HG03196 (cell line): Measurements from ENCODE around the gene PEF1.
"Not testable (repeated sequence)": the region's sequence is repeated elsewhere in the genome, so short reads cannot be mapped to it uniquely, and the experiment has no call there.

Experiments
- ATAC-seq: cut with Tn5 transposase; IDR thresholded peaks from one replicate; pipeline ENCODE4 v1.9.1; 2021; ENCODE audit not compliant: unreplicated experiment

PEF1 gene

DNA sequence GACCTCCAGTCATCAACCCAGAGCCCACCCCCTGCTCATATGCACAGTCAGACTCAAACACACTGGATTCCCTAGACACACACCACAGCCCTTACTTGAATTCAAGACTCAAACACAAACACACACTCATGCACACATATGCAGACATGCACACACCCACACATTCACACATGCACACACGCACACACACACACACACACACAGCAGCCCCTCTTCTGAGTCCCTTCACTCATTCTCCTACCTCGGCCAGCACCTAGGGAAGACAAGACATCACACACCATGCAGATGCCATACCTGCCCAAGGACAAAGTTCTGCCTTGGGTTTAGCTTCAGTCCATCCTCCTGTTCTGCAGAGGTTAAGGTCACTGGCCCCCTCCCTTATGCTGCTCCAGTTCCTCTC is 28.7 kb downstream of the PEF1 start:
- ATAC-seq, result no peak

DNA sequence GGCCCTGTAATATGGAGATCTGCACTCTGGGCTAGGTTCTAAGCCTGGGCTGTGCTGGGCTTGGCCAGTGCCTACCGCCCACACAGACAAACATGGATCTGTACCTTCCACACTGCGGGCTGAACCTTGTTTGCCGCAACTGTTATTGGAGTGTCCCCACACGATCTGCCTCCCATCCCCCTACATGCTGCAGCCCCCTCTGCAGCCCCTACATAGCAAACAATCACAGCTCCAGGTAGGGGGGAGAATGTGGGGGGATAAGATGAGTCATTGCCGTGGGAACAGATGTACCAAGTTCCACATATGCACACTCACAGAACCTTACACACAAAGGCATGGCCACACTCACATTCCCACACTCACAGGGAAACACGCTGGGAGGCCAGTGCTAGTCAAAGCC is 29.3 kb downstream of the PEF1 start:
- ATAC-seq, result no peak

DNA sequence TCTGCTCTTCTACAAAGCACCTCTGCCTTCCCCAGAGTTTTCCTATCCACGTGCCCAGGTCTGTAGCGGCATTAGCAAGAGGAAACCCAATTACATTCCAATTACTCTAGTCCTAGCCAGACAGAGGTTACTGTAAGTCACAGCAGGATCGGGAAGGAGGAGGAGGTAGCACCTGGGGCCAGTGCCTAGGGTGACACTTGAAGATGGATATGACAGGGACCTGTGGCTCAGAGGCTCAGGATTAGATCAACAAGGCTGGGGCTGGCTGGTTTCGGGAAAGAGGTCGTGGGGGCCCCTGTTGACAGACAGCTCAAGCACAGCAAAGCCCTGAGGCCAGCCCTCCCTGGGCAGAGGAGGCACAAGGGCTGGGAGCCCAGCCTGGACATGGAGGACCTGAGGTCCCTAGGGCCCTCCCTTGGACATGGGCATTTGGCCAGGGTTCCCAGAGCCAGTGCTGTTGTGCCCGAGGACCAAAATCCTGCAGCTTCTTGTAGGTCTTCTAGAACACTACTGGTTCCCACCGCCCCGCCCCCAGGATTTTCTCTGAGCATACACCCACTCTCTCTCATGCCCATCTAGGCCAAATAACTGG is 30.2 kb downstream of the PEF1 start:
- ATAC-seq, result no peak

DNA sequence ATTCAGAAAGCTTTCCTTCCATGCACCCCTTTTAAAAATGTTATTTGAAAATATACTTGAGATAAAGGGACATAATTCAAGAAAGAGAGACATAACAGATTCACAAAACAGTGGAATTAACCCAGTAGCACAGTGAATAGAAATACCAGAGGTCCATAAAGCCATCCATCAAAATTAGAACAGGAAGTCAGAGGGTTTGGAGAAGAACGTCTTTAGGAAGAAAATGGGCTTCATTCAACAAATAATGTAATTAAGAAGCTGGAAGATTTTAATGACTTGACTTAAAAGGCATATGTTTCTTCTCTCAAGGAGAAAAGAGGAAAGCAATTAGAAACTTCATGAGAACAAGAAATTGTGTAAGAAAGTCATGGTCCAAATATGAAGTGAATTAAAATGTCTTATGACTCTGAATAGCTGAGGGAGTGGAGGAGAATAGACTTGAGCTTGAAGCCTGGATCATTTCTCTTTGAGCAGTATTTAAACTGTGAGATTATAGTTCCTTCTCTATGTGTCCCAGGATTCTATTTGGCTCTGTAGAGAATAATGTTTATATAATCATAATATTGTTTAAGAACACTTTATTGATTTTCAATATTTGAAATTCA is 35.1 kb downstream of the PEF1 start:
- no peak for ATAC-seq

DNA sequence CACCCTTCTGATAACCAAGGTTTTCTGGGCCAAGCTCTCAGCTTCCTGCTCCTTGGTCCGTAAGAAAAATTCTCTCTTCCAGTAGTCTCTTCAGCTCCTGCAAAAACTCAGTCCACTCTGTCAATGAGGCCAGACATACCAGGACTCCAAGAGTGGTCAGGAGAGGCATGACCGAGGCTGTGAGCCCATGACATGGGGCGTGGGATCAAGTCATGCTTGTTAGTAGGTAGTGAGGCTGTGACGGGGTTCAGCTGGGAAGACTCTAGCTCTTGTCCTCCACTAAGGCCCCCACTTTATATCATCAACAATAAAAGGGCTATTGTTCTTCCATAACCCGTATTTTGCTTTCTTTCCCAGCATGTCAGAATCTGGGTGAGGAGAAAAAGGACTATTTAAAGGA is 37.3 kb downstream of the PEF1 start:
- no peak for ATAC-seq

DNA sequence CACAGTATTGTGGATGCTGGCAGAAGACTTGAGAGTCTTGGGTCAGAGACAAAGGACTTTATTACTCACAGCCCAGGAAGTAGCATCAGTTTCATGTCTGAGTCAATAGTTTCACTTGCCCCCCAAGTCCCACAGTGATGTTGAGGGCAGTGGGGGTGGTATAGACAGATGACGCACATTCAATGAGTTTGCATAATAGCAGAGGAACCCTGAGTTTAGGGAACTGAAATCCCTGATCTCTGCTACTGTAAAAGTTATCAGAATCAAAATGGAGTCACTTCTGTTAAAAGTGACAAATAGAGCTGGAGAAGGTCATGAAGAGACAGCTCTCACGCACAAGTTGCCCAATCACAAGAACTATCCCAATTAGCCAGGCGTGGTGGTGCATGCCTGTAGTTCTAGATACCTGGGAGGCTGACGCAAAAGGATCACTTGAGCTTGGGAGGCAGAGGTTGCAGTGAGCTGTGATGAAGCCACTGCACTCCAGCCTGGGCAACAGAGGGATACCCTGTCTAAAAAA is 38.7 kb downstream of the PEF1 start:
- ATAC-seq, result peak; percentile 93

DNA sequence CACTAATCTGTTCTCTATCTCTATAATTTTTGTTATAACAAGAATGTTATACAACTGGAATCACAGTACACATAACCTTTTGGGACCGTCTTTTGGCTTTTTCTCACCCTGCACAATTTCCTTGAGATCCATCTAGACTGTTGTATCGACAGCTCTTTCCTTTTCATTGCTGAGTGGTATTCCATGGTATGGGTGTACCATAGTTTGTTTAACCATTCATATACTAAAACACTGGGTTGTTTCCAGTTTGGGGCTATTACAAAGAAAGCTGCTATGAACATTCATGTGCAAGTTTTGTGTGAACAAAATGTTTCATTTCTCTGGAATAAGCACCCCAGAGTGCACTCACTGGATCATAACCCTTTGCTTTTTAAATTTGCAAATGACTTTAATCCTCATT is 42.6 kb downstream of the PEF1 start:
- no peak for ATAC-seq

DNA sequence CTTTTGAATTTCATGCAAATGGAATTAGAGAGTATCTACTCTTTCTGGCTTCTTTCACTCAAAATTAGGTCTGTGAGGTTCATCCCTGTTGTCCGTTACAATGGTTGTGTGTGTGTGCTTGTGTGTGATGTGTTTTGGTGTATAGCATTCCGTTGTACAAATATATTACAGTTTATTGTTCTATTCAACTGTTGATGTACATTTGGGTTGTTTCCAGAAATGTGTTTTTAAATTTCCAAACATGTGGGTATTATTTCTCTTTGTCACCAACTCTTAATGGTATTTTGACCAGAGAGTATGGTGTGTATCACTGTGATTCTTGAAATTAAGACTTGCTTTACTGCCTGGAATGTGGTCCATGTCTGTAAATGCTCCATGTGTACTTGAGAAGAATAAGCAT is 44.0 kb downstream of the PEF1 start:
- no peak for ATAC-seq

DNA sequence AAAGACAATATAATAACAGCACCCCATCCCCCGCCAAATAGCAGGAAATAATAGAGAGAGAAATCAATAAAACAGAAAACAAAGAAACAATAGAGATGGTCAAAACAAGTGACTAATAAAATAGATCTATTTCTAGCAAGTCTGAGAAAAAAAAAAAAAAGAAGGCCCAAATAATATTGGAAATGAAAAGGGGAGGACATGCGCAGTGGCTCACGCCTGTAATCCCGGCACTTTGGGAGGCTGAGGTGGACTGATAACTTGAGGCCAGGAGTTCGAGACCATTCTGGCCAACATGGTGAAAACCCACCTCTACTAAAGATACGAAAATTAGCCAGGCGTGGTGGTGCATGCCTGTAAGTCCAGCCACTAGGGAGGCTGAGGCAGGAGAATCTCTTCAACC is 45.7 kb downstream of the PEF1 start:
- ATAC-seq, result no peak

DNA sequence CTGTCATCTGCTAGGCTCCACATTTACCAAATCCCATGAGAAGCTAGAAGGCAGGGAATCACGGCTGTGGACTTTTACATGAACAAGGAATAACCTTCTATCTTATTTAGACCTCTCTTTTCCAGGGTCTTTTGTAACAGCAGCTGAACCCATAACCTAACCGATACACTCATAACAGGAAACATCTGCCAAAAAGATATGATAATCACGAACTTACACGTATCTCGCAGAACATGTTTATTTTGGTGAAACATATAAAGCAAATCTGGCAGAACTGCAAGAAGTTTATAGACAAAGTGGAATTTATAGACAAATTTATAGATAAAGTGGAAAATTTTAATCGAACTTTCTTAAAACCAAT is 48.0 kb downstream of the PEF1 start:
- no peak for ATAC-seq

DNA sequence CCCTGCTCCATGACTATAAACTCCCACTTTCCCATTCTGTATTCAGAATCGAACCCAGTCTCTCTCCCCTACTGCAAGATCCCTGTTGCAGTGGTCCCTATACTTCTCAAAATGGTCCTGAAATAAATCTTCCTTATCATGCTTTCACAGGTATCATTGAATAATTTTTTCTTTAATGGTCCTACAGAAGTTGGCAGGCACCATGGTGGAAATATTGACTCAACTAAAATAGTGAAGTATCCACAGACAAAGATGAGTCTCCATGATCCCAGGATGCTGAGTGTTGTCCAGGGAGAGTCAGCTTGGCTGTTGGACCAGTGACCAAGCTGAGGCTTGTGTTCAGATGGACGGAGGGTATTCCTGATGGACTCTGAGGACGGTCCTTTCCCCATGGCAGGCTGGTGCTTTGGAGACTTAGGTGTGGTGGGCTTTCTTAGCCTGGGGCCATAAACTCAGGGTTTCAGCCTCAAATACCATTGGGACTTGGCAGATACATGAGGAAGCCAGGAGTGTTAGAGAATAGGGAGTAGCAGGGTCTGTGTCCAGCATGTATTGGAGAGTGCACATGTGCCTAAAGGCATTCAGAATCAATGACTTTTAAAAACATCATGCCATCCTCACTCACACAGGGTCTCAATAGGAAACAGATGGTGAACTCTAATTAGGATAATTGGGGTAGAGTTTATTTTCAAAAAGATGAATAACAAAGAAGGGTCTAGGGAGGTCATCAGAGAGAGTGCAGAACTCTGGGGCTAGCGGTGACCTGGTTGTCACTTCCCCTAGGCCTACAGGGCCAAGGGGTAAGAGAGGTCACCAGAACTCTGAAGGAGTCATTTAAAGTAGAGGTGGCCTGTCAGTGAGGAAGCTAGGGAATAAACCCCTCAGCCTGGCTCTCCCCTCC is 48.6 kb downstream of the PEF1 start:
- ATAC-seq, result no peak

DNA sequence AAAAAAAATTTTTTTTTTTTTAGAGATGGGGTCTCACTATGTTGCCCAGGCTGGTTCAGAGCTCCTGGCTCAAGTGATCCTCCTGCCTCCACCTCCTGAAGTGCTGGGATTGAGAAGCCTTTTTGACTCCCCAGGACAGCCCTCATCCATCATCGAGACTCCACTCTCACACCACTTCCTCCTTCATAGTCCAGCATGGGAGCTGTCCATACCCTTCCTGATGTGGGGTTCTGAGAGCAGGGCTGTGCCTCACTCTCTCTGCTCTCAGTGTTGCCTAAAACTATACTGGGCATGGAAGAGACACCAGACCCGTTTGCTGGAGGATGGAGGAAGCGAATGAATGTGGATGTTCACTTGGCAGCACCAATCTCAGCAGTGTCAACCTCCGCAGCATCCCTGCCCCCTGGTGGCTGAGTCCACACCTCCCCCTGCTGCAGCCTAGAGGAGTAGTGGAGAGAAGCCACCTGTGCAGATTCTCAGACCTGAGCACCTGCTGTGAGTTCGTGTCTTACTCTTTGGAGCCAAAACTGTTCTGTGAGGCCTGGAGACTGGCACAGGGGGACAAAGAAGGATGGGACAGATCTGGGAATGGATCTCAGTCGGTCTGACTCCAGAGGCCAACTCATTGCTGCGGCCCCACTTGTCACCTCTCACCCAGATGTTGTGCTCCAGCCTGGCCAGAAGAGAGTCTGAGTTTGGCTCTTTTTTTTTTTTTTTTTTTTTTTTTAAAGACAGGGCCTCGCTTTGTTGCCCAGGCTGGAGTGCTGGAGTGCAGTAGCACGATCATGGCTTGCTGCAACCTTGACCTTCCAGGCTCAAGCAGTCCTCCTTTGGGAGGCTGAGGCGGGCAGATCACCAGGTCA is 50.7 kb downstream of the PEF1 start:
- no peak for ATAC-seq

DNA sequence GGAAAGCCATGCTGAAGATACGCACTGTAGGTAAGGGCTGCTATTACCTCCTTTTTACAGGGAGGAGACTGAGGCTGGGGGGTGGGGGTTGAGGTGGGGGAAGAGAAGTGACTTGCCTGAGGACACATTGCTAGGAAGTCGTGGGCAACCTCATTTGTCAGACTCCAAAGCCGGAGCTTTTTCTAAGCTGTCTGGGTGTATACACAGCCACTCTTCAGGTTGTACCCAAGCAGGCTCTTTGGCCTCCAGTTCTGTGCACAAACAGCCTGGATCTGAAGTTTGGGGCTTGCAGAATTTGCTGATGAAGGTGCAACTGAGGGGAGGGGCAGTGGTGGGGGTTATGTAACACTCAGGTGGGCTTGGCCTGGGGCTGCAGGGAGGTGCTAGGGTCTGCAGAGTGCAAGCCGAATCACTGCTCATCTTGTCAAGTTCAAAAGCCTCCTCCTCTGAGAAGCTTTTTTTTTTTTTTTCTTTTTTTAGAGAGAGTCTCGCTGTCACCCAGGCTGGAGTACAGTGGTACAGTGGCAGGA is 51.5 kb downstream of the PEF1 start:
- ATAC-seq, result no peak

DNA sequence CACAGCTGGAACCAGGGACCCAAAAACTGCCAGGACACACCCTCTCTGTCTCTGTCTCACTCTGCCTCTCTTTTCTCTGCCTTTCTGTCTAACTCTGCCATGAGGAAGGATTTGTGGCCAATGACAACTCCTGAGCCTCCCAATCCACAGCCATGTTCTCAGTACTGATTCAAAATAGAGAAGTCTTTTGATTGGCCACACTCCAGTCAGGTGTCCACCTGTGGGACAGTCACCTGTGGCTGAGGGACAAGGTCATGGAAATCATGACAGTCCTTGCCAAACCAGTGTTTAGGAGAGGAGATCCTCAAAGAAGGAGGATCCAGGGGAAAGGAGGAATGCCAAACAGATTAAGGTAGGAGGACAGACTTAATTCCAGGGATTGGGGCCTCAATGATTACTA is 52.5 kb downstream of the PEF1 start:
- no peak for ATAC-seq

DNA sequence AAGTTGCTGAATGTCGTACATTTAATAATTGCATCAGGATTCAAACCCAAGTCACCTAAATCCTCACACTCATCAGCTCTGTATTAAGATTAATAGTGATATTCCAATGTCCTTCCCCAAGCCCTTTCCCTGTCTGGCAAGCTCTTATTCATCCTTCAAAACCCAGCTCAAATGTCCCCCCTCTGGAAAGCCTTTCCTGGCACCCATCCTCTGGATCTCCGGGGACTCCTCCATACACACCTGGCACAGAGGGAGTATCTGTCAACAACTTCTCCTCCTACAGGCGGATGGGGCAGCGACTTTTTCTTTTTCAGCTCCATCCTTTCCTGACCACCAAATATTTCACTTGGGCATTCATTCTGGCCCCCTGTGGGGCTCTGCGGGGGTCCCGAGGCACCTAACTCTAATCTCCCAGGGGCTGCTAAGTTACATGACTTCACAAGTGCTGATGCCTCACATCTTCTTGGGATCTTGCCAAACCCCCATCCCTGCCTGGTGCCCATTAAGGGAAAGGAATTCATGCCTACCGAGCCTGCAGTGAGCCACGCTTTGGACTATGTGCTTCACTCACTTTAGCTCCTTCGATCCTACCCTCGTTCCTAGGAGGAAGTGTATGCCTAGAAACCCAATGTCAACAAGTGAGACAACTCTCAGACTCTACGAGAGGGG is 53.1 kb downstream of the PEF1 start:
- no peak for ATAC-seq

DNA sequence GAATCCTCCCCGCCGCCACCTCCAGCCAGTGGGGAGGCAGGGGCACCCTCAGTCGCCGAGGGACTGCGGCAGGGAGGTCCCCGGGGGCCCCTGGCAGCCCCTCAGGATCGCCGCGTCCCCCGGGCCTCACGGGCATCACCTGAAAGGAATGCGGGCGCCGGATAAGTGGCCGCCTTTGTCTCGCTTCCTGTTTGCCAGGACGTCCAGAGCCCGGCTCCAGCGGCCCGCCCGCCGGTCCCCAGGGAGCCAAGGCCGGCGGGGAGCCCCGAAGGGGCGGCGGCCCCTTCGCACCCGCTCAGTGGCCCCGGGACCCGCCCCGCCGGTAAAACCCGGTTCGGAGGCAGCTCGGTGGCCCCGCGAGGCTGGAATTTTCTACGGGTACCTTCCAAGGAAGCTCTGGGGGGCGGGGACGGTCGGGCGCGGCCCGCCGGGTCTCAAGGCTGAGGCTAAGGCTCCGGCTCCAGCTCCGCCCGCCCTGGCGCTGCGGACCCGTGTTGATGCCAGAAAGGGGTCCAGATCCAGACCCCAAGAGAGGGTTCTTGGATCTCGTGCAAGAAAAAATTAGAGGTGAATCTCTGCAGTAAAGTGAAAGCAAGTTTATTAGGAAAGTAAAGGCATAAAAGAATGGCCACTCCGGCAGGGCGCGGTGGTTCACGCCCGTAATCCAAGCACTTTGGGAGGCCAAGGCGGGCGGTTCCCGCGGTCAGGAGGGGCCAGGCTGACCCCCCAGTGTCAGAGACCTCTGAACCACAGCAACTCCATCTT is 55.7 kb downstream of the PEF1 start:
- no peak for ATAC-seq

DNA sequence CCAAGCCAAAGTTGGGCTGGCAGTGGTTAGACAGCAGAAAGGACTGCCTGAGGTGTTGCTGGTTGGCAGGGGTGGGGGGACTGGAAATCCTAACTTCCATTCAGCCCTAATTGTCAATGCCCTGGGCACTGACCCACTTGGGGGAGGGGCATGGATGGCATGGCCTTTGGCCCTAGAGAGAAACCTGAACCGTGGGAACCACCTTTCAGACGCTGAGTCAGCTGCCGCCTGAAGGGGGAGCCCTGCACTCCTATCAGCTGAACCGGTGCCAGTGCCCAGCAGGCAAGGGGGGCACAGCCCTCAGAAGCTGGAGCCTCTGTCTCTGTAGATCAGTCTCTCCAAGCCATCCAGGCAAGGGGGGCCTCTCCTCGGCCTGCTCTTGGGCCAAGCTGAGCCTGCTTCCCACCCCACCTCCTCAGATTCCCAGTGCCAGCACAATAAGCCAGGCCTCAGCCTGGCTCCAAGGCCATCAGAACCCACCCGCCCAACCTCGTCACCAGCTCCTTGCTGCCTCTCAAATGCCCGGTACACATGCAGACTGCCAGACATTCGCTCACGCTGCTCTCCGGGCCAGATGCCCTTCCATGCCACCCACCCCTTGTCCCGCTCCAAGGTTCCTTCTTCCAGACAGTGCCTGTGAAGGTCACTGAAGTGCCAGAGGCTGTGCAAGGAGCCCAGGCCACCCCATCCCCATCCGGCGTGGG is 56.8 kb downstream of the PEF1 start:
- no peak for ATAC-seq

DNA sequence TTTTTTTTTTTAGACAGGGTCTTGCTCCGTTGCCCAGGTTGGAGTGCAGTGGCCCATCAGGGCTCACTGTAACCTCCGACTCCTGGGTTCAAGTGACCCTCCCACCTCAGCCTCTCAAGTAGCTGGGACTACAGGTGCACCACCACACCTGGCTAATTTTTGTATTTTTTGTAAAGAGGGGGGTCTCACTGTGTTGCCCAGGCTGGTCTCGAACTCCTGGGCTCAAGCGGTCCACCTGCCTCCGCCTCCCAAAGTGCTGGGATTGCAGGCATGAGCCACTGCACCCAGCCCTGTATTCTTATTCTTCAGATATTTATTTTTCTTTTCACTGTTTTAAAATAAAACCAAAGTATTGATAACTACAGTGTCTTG is 57.4 kb downstream of the PEF1 start:
- not testable (repeated sequence) for ATAC-seq
